HepG2 (cell line): ENCODE data around the gene MAPK8. TPM values are rescaled to one million over a fixed set of nuclear protein-coding genes. Genes with fewer than 3 reads are reported as not detected.

Source experiments
- ATF3 ChIP-seq: sonication (generic); formaldehyde crosslinking; IDR thresholded peaks from 2 replicates; pipeline ENCODE4 v1.4.0; 2020; ENCODE audit warnings: missing genetic modification reagents
- BCL3 ChIP-seq: sonication (generic); formaldehyde crosslinking; IDR thresholded peaks from 2 replicates; pipeline ENCODE4 v1.5.1; 2020; ENCODE audit warnings: mild to moderate bottlenecking, missing genetic modification reagents, moderate library complexity
- FOXM1 ChIP-seq: sonication (generic); formaldehyde crosslinking; IDR thresholded peaks from 2 replicates; pipeline ENCODE4 v1.5.0; 2020; ENCODE audit warnings: missing genetic modification reagents
- FOXO1 ChIP-seq: sonication (generic); formaldehyde crosslinking; IDR thresholded peaks from 2 replicates; pipeline ENCODE4 v1.4.0; 2020; ENCODE audit warnings: missing genetic modification reagents
- HNRNPK ChIP-seq: fragments of 200-400 bp; formaldehyde crosslinking; IDR thresholded peaks from 2 replicates; pipeline ENCODE4 v1.6.1; 2018; ENCODE audit warnings: low read length, low read depth, moderate library complexity, mild to moderate bottlenecking; ENCODE audit not compliant: poor library complexity, severe bottlenecking
- KIAA2018 ChIP-seq: sonication (generic); formaldehyde crosslinking; IDR thresholded peaks from 2 replicates; pipeline ENCODE4 v1.5.0; 2020; ENCODE audit warnings: mild to moderate bottlenecking, missing genetic modification reagents, borderline replicate concordance
- PTBP1 ChIP-seq: fragments of 200-400 bp; formaldehyde crosslinking; IDR thresholded peaks from 2 replicates; pipeline ENCODE4 v1.6.1; 2018; ENCODE audit warnings: low read length, low read depth; ENCODE audit not compliant: poor library complexity, severe bottlenecking
- ZFP41 ChIP-seq: sonication (generic); formaldehyde crosslinking; IDR thresholded peaks from 2 replicates; pipeline ENCODE4 v1.4.0; 2020; ENCODE audit warnings: mild to moderate bottlenecking, missing genetic modification reagents, borderline replicate concordance
- ZFP62 ChIP-seq: sonication (generic); formaldehyde crosslinking; IDR thresholded peaks from 2 replicates; pipeline ENCODE4 v1.4.0; 2020; ENCODE audit warnings: missing genetic modification reagents
- ZMYM4 ChIP-seq: sonication (generic); formaldehyde crosslinking; IDR thresholded peaks from 2 replicates; pipeline ENCODE4 v1.8.1; 2023; ENCODE audit warnings: mild to moderate bottlenecking, missing genetic modification reagents
- ZNF292 ChIP-seq: sonication (generic); formaldehyde crosslinking; IDR thresholded peaks from 2 replicates; pipeline ENCODE4 v1.8.1; 2022; ENCODE audit warnings: mild to moderate bottlenecking, low read depth, missing genetic modification reagents, borderline replicate concordance
- ZNF687 ChIP-seq: sonication (generic); formaldehyde crosslinking; IDR thresholded peaks from 2 replicates; pipeline ENCODE4 v1.5.1; 2020; ENCODE audit warnings: mild to moderate bottlenecking, missing genetic modification reagents, moderate library complexity
- ZNF749 ChIP-seq: sonication (generic); formaldehyde crosslinking; IDR thresholded peaks from 2 replicates; pipeline ENCODE4 v1.8.0; 2022; ENCODE audit warnings: mild to moderate bottlenecking, missing genetic modification reagents, moderate library complexity, borderline replicate concordance
- ZNF784 ChIP-seq: sonication (generic); formaldehyde crosslinking; IDR thresholded peaks from 2 replicates; pipeline ENCODE4 v1.5.1; 2020; ENCODE audit warnings: missing genetic modification reagents, mild to moderate bottlenecking, borderline replicate concordance
- polyA plus RNA-seq, 8 experiments: library from polyadenylated mRNA; depleted of rRNA in 3 of 8; stranded (reverse) in 7 of 8; unstranded in 1 of 8; fragments of >200 nt; fragmentation: Illumina TruSeq in 4 of 8; extraction: Trizol in 4 of 8; gene quantifications; 2 replicates each; pipeline versions ENCODE4 v1.2.1 to v1.2.3, GENCODE V29; 2011 to 2016; ENCODE audit warnings: low read depth in 4 of 8, missing spikeins in 1 of 8, mixed read lengths in 1 of 8; ENCODE audit not compliant: insufficient read depth in 1 of 8
- total RNA-seq, 5 experiments: library from RNA; depleted of rRNA; stranded (reverse); fragments of >200 nt; fragmentation: Illumina TruSeq; extraction: Trizol; gene quantifications; 2 replicates each; pipeline ENCODE4 v1.2.3, GENCODE V29; 2016; ENCODE audit warnings: low read depth in 1 of 5

The MAPK8 gene
- total and polyA plus RNA-seq, 2 of the 13 experiments (the other 11 are each of a cell fraction or from before 2014, with no cell fraction given), result 41.6 to 47.3 TPM

GRCh38 chr10:48439581-48440041, 133.1 kb downstream of the MAPK8 start (continued):
- peak; percentile 52; the same call in 1 of the 2 replicates for TF ChIP-seq FOXO1
- no peak for TF ChIP-seq ZNF749 (CRISPR knock-in tag)
- peak; percentile 55; the same call in 1 of the 2 replicates for TF ChIP-seq ZMYM4 (CRISPR knock-in tag)
- peak; percentile 35; the same call in 1 of the 2 replicates for TF ChIP-seq ZNF687 (CRISPR knock-in tag)
- TF ChIP-seq ATF3 (CRISPR knock-in tag), result peak; percentile 73; the same call in 1 of the 2 replicates
- TF ChIP-seq ZFP62 (CRISPR knock-in tag), result no peak
- TF ChIP-seq BCL3 (CRISPR knock-in tag), result no peak
- no peak for TF ChIP-seq KIAA2018 (CRISPR knock-in tag)
- TF ChIP-seq HNRNPK, result no peak
- TF ChIP-seq PTBP1, result no peak
- no peak for TF ChIP-seq ZNF784 (CRISPR knock-in tag)
- no peak for TF ChIP-seq ZFP41 (CRISPR knock-in tag)
- no peak for TF ChIP-seq ZNF292
- TF ChIP-seq FOXM1, result no peak
